ENCODE measurements around the gene POU4F1. TPM values are rescaled to one million over a fixed set of nuclear protein-coding genes. Genes with fewer than 3 reads are reported as not detected.

Gene POU4F1
- total RNA-seq, 1 experiment from 2014 or later: not detected

GRCh38 chr13:78593652-78594455 lies 9.5 kb downstream of the POU4F1 start:
- DNase-seq (ENCODE audit: low spot score): no peak

DNA sequence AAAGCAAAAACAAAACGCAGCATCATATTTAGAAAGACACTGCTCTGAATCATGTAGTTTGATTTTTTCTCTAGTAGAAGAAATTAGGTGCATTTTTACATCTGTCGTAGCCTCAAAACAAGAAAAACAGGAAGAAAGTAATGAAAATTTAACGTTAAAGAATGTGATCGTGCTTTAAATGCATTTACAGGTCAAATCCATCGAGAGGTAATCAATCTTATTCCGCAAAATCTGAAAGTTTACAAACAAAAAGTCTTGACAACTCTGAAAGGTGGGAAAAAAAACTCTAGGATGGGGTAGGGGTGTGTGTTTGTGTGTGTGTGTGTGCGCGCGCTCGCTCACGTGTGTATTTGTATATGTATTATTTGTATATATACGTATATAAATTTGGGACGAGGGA lies 10.2 kb downstream of the POU4F1 start:
- no peak for DNase-seq (ENCODE audit: low spot score)

DNA sequence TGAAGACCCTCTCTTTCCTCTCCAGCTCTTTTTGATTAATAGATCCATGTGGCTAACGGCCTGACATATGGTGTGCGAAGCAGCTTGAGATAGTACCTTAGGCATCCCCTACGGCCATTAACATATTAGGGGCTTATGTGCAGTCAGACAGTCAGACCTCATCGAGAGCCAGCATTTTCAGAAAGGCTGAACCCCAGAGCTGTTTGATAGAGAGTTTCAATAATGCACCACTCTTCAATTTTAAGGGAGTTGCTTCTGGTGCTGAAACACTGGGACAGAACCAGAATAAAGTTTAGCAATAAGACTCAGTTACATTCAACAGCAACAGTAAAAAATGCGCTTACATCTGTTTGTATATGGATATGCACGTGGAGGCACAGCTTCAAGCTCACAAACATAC lies 10.8 kb downstream of the POU4F1 start:
- no peak for DNase-seq (ENCODE audit: low spot score)

- DNase-seq (ENCODE audit: low spot score): peak; percentile 16
Measured at GRCh38 chr13:78589206-78589605, 14.1 kb downstream of the POU4F1 start.

DNA sequence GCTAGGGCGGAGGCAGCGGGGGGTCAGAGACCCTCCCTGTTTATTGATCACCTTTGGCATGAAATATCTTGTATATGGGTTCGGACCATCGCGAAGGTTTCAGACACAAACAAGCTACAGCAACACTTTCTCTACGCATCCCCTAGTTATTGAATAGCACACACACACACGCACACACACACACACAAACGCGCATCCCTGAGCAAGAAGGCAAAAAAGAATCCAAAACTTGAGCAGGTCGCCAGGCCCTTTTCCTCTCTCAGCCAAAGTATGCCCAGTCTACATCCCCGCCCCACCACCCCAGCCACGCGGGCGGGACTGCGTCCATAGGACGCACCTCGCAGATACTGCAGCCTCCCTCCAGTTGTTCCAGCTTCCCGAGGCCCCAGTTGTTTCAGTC lies 16.0 kb downstream of the POU4F1 start:
- DNase-seq (ENCODE audit: low spot score): no peak

DNA sequence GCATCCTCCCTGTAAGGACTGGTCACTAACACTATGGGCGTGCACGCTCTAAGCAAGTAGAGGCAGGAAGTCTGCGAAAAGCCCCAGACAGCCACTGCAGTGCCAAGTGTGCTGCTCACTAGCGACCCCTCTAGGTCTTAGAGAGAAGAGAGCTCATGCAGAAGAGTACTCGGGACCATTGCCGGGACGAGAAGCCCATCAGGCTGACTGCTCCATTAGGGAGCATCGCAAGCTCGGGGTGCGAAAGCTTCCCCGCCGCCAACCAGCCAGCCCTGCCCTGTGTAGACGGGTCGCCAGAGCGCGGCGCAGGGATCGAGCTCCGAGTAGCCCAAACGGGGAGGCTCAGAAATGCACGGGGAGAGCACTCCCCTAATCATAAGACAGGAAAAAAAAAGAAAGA lies 16.6 kb downstream of the POU4F1 start:
- no peak for DNase-seq (ENCODE audit: low spot score)

DNA sequence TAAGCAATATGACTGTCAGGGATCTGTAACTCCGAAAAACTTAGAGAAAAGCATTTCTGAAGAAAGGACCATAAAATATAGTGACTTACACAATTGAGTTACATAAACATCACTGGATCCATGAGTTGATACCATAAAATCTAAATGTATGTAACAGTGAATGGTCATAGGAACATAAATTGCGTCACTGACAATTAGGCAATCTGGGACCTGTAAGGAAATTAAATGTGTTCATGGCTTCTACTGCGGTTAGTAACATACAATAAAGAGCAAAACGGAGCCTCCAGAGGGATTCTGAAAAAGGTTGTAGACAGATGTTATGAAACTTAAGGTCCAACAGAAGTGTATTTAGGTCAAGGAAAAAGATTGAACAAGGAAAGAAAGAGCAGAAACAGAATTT lies 27.1 kb downstream of the POU4F1 start:
- no peak for DNase-seq (ENCODE audit: low spot score)

DNA sequence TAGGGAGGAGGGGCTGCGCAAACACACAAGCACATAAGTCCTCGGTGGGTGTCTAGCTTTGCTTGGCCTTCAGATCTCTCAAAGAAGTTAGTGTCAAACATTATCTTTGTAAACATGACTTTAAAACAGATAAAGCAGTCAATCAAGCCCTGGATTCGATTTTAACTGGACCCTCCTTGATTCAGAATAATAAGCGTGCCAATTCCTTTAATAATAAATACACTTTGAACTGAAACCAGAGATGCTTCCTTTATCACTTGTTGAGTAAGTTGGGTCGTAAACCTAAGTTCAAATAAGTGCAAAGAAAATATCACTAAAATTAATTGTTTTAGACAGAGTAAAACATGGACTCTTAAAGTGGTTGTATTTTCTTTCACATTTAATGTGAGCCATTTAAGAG lies 30.9 kb downstream of the POU4F1 start:
- no peak for DNase-seq (ENCODE audit: low spot score)

DNA sequence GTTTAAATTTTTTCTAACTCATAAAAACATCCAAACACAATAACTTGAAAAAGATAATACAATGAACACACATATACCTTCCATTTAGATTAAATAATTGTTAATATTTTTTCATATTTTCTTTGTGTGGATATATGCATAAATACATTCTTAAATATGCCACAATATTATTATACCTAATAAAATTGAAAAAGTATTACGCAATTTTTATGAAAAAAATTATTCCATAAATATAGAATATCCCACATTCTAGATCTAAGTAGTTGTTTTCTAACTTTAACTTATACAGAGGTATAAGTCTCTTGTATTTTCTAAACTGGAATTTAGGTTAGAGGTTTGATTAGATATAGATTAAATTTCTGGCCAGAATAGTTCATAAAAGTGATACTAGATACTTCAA lies 34.3 kb downstream of the POU4F1 start:
- DNase-seq (ENCODE audit: low spot score): no peak

- no peak for DNase-seq (ENCODE audit: low spot score)
Measured at GRCh38 chr13:78566631-78567030, 36.7 kb downstream of the POU4F1 start.

DNA sequence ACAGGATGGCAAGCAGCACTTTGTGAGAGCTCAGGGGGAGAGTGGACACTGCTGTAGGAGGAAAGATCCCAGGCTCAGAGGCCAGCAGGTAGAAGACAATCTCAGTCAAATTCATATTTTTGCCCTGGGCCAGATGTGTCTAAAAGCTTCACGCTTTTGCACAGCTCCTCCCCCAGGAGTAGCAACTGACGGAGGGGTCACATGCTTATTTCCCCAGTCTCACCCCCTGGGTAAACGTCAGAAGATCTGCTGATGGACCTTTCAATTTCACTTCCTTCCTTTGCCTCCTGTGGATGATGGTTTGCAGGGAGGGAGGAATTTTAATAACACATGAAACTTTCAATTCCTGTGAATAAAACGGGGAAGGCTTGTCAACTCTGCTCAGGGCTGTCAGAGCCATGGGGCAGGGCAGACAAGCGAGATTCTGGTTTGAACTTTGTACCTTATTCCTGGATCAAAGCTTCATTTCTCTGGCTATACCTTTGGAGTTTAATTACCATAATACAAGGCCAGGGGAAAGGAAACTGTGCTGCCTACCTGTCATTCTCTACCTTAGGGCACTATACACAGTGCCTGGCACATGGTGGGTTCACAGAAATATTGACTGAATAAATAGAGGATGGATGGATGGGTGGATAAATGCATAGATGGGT lies 41.0 kb downstream of the POU4F1 start:
- DNase-seq (ENCODE audit: low spot score): no peak

Other genes with a start within 250 kb of the POU4F1 start
- 18.3 and 23.2 TPM in 2 replicates for gene OBI1, start 55.6 kb upstream of the POU4F1 start, total RNA-seq (2014; rRNA removed; shearing (Covaris generic))